HepG2 (cell line): Measurements from ENCODE around the gene APOC3. TPM values are rescaled to one million over a fixed set of nuclear protein-coding genes. Genes with fewer than 3 reads are reported as not detected.

ENCODE experiments used
- AGO1 ChIP-seq: fragments of 200-400 bp; formaldehyde crosslinking; IDR thresholded peaks from 2 replicates; pipeline ENCODE4 v1.6.1; 2017; ENCODE audit warnings: mild to moderate bottlenecking, low read depth, low read length, moderate library complexity; ENCODE audit not compliant: poor library complexity, severe bottlenecking
- CBX5 ChIP-seq: sonication (generic); formaldehyde crosslinking; IDR thresholded peaks from 2 replicates; pipeline ENCODE4 v1.4.0; 2020; ENCODE audit warnings: missing genetic modification reagents, borderline replicate concordance
- FOSL2 ChIP-seq: sonication (generic); formaldehyde crosslinking; IDR thresholded peaks from 2 replicates; pipeline ENCODE4 v1.4.0; 2020; ENCODE audit warnings: missing genetic modification reagents
- HIVEP1 ChIP-seq: sonication (generic); formaldehyde crosslinking; IDR thresholded peaks from 2 replicates; pipeline ENCODE4 v1.4.0; 2020; ENCODE audit warnings: mild to moderate bottlenecking, missing genetic modification reagents
- KAT2B ChIP-seq: fragments of 150-350 bp; IDR thresholded peaks from 2 replicates; pipeline ENCODE4 v1.6.1; 2014; ENCODE audit warnings: low read depth, low read length, borderline replicate concordance
- KDM3A ChIP-seq: IDR thresholded peaks from 2 replicates; pipeline ENCODE4 v1.6.1; 2018; ENCODE audit warnings: low read depth, missing compliant biosample characterization
- NONO ChIP-seq, 2 experiments: fragments of 450-650 bp in 1 of 2; sonication (generic) in 1 of 2; formaldehyde crosslinking in 1 of 2; IDR thresholded peaks in 1 of 2; conservative IDR thresholded peaks in 1 of 2; 2 replicates each; pipeline versions ENCODE4 v1.6.1 to v1.8.0; 2017 to 2022; ENCODE audit warnings: mild to moderate bottlenecking in 1 of 2, missing genetic modification reagents in 1 of 2, moderate library complexity in 1 of 2
- SMYD3 ChIP-seq: sonication (generic); formaldehyde crosslinking; IDR thresholded peaks from 2 replicates; pipeline ENCODE4 v1.8.1; 2023; ENCODE audit warnings: mild to moderate bottlenecking, missing genetic modification reagents
- SNRNP70 ChIP-seq: fragments of 200-400 bp; formaldehyde crosslinking; IDR thresholded peaks from 2 replicates; pipeline ENCODE4 v1.6.1; 2017; ENCODE audit warnings: mild to moderate bottlenecking, low read depth, low read length, moderate library complexity
- ZNF12 ChIP-seq: sonication (generic); formaldehyde crosslinking; IDR thresholded peaks from 2 replicates; pipeline ENCODE4 v1.5.0; 2020; ENCODE audit warnings: missing genetic modification reagents
- ZNF232 ChIP-seq: sonication (generic); formaldehyde crosslinking; IDR thresholded peaks from 2 replicates; pipeline ENCODE4 v1.4.0; 2020; ENCODE audit warnings: missing genetic modification reagents, borderline replicate concordance
- ZNF354B ChIP-seq: sonication (generic); formaldehyde crosslinking; IDR thresholded peaks from 2 replicates; pipeline ENCODE4 v1.8.0; 2022; ENCODE audit warnings: mild to moderate bottlenecking, missing genetic modification reagents
- ZNF446 ChIP-seq: sonication (generic); formaldehyde crosslinking; IDR thresholded peaks from 2 replicates; pipeline ENCODE4 v1.5.0; 2020; ENCODE audit warnings: mild to moderate bottlenecking, missing genetic modification reagents
- ZNF512 ChIP-seq: sonication (generic); formaldehyde crosslinking; IDR thresholded peaks from 2 replicates; pipeline ENCODE4 v1.4.0; 2020; ENCODE audit warnings: mild to moderate bottlenecking, missing genetic modification reagents
- ZNF570 ChIP-seq: sonication (generic); formaldehyde crosslinking; IDR thresholded peaks from 2 replicates; pipeline ENCODE4 v1.4.0; 2020; ENCODE audit warnings: mild to moderate bottlenecking, missing genetic modification reagents, borderline replicate concordance
- ZNF639 ChIP-seq: conservative IDR thresholded peaks from 2 replicates; pipeline ENCODE4 v1.6.1; 2018; ENCODE audit warnings: missing genetic modification reagents
- ZSCAN12 ChIP-seq: sonication (generic); formaldehyde crosslinking; IDR thresholded peaks from 2 replicates; pipeline ENCODE4 v1.9.0; 2021; ENCODE audit warnings: mild to moderate bottlenecking, missing genetic modification reagents
- polyA plus RNA-seq, 8 experiments: library from polyadenylated mRNA; depleted of rRNA in 3 of 8; stranded (reverse) in 7 of 8; unstranded in 1 of 8; fragments of >200 nt; fragmentation: Illumina TruSeq in 4 of 8; extraction: Trizol in 4 of 8; gene quantifications; 2 replicates each; pipeline versions ENCODE4 v1.2.1 to v1.2.3, GENCODE V29; 2011 to 2016; ENCODE audit warnings: low read depth in 4 of 8, missing spikeins in 1 of 8, mixed read lengths in 1 of 8; ENCODE audit not compliant: insufficient read depth in 1 of 8
- total RNA-seq, 5 experiments: library from RNA; depleted of rRNA; stranded (reverse); fragments of >200 nt; fragmentation: Illumina TruSeq; extraction: Trizol; gene quantifications; 2 replicates each; pipeline ENCODE4 v1.2.3, GENCODE V29; 2016; ENCODE audit warnings: low read depth in 1 of 5
- TF ChIP-seq, protein P1 (sequence below): sonication (generic); formaldehyde crosslinking; IDR thresholded peaks from 2 replicates; pipeline ENCODE4 v1.4.0; 2020; ENCODE audit warnings: missing genetic modification reagents, borderline replicate concordance
- TF ChIP-seq, protein P2 (sequence below): sonication (generic); formaldehyde crosslinking; IDR thresholded peaks from 2 replicates; pipeline ENCODE4 v1.8.1; 2023; ENCODE audit warnings: mild to moderate bottlenecking, inconsistent platforms, moderate library complexity, missing genetic modification reagents, borderline replicate concordance

The APOC3 gene
- total and polyA plus RNA-seq, 2 of the 13 experiments (the other 11 are each of a cell fraction or from before 2014, with no cell fraction given) = 314 to 687 TPM

DNA sequence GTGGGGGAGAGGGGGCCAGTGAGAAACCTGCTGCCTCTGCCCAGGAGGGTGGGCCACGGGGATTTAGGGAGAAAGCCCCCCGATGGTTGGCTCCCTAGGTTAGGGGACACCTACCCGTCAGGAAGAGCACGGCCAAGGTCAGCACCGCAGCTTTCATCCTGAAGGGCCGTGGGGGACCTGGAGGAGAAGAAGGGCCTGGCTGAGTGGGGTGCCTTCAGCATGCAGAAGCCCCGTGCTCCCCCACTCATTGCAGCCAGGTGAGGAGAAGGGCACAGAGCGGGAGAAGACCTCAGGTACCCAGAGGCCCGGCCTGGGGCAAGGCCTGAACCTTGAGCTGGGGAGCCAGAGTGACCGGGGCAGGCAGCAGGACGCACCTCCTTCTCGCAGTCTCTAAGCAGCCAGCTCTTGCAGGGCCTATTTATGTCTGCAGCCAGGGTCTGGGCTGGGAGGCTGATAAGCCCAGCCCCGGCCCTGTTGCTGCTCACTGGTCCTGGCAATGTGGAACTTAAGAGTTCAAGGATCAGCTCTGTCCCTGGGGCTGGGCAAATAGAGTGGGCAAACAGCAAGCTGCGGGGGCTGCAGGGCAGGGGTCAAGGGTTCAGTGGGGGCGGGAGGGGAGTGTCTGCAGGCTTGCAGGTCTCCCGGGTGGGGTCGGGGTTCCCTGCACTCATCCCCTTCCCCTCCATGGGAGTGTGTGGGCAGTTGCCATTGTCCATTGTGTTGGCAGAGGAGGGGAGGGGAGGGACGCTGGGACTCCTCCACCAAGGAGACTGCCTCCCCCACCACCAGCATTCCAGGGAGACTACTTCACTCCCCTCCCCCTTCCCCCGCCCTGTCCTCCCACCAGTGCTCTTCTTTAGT, 7.8 kb downstream of the APOC3 start, which contains the start of gene APOA1 (continued):
- TF ChIP-seq ZNF354B (CRISPR knock-in tag) (peak; percentile 57; the same call in 1 of the 2 replicates), ZNF570 (CRISPR knock-in tag) (0 out of 2 replicates have a peak, but pooled peaks have one; percentile 30), ZNF512 (CRISPR knock-in tag) (no peak), AGO1 (peak; percentile 57), ZSCAN12 (peak; percentile 86; the same call in 1 of the 2 replicates), CBX5 (CRISPR knock-in tag) (peak; percentile 60; the same call in 1 of the 2 replicates), KDM3A (peak; percentile 69; the same call in 1 of the 2 replicates), ZNF12 (no peak; the same call in none of the 2 replicates), NONO (IDR thresholded peaks at IDR 0.05) (no peak), NONO (CRISPR knock-in tag; conservative IDR thresholded peaks at IDR 0.05) (peak; percentile 93), ZNF446 (CRISPR knock-in tag) (peak; percentile 69; the same call in 1 of the 2 replicates), KAT2B (no peak), ZNF232 (CRISPR knock-in tag) (peak; percentile 56; the same call in 1 of the 2 replicates), HIVEP1 (CRISPR knock-in tag) (peak; percentile 96), SNRNP70 (no peak), ZNF639 (CRISPR knock-in tag) (peak; percentile 33; the same call in 1 of the 2 replicates), SMYD3 (CRISPR knock-in tag) (peak; percentile 98), FOSL2 (peak; percentile 68)
- TF ChIP-seq, protein P1, sequence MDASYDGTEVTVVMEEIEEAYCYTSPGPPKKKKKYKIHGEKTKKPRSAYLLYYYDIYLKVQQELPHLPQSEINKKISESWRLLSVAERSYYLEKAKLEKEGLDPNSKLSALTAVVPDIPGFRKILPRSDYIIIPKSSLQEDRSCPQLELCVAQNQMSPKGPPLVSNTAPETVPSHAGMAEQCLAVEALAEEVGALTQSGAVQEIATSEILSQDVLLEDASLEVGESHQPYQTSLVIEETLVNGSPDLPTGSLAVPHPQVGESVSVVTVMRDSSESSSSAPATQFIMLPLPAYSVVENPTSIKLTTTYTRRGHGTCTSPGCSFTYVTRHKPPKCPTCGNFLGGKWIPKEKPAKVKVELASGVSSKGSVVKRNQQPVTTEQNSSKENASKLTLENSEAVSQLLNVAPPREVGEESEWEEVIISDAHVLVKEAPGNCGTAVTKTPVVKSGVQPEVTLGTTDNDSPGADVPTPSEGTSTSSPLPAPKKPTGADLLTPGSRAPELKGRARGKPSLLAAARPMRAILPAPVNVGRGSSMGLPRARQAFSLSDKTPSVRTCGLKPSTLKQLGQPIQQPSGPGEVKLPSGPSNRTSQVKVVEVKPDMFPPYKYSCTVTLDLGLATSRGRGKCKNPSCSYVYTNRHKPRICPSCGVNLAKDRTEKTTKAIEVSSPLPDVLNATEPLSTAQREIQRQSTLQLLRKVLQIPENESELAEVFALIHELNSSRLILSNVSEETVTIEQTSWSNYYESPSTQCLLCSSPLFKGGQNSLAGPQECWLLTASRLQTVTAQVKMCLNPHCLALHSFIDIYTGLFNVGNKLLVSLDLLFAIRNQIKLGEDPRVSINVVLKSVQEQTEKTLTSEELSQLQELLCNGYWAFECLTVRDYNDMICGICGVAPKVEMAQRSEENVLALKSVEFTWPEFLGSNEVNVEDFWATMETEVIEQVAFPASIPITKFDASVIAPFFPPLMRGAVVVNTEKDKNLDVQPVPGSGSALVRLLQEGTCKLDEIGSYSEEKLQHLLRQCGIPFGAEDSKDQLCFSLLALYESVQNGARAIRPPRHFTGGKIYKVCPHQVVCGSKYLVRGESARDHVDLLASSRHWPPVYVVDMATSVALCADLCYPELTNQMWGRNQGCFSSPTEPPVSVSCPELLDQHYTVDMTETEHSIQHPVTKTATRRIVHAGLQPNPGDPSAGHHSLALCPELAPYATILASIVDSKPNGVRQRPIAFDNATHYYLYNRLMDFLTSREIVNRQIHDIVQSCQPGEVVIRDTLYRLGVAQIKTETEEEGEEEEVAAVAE (CRISPR knock-in tag) = peak; percentile 46; the same call in 1 of the 2 replicates
- TF ChIP-seq, protein P2, sequence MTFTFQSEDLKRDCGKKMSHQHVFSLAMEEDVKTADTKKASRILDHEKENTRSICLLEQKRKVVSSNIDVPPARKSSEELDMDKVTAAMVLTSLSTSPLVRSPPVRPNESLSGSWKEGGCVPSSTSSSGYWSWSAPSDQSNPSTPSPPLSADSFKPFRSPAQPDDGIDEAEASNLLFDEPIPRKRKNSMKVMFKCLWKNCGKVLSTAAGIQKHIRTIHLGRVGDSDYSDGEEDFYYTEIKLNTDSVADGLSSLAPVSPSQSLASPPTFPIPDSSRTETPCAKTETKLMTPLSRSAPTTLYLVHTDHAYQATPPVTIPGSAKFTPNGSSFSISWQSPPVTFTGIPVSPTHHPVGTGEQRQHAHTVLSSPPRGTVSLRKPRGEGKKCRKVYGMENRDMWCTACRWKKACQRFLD = no peak
